22Rv1 (cell line): ENCODE results near the gene URAD.

ENCODE experiments used
- H3K27ac ChIP-seq: fragments of 450-650 bp; 2 replicates; pipeline ENCODE4 v1.5.1; 2017
- ZFX ChIP-seq: fragments of 450-650 bp; IDR thresholded peaks from 2 replicates; pipeline ENCODE4 v1.6.1; 2017; ENCODE audit warnings: antibody characterized with exemption, borderline replicate concordance
- TF ChIP-seq, protein P1 (sequence below): fragments of 450-650 bp; IDR thresholded peaks from 2 replicates; pipeline ENCODE4 v1.5.1; 2017; ENCODE audit warnings: mild to moderate bottlenecking

URAD gene

GRCh38 chr13:27953676-27954405 lies 34.7 kb downstream of the URAD start:
- H3K27ac ChIP-seq, result no peak overlapping the region

DNA sequence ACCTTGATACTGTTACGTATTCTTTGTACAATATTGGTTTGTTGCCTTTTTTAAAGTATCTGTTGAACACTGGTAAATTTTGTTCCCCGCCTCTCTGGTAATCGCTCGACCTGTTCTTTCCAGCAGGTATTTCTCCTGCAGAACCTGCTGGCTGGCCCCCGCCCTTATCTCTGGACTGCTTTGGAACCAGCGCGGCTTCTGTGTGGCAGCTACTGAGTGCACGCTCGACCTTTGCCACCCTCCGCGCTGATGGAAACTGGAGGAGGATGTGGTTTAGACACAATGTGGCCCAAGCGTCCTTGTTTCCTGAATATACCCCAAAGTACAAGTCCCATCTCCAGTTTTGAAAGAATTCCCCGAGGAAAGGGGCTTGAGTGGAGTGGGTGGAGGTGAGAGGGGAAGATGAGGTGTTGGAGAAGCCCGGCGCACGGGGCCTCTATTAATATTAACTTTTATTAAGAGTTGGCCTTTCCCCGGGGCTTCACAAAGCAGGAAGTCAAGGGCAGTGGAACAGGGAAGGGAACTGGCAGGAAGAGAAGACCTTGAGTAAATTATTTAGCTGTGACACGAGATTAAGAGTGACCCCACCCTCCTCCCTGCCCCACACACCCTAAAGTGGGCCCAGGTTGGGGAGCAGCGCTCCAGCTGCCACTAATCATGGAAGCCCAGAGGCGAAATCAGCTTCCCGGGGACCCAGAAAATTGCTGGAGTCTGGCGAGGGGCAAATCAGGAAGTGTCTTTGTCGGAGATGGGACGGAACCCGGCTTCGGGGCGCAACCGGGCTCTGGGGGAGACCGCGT lies 35.4 kb downstream of the URAD start:
- H3K27ac ChIP-seq, result no peak overlapping the region
- TF ChIP-seq, protein P1, sequence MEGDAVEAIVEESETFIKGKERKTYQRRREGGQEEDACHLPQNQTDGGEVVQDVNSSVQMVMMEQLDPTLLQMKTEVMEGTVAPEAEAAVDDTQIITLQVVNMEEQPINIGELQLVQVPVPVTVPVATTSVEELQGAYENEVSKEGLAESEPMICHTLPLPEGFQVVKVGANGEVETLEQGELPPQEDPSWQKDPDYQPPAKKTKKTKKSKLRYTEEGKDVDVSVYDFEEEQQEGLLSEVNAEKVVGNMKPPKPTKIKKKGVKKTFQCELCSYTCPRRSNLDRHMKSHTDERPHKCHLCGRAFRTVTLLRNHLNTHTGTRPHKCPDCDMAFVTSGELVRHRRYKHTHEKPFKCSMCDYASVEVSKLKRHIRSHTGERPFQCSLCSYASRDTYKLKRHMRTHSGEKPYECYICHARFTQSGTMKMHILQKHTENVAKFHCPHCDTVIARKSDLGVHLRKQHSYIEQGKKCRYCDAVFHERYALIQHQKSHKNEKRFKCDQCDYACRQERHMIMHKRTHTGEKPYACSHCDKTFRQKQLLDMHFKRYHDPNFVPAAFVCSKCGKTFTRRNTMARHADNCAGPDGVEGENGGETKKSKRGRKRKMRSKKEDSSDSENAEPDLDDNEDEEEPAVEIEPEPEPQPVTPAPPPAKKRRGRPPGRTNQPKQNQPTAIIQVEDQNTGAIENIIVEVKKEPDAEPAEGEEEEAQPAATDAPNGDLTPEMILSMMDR, result no peak
- TF ChIP-seq ZFX, result no peak

More at GRCh38 chr13:27953676-27954405, 34.7 kb downstream of the URAD start:
- TF ChIP-seq, protein P1, result peak; percentile 97
- TF ChIP-seq ZFX, result no peak

- TF ChIP-seq, protein P1, result no peak
- no peak for TF ChIP-seq ZFX
- H3K27ac ChIP-seq, result no peak overlapping the region
Measured at GRCh38 chr13:27942972-27943371, 45.5 kb downstream of the URAD start.

DNA sequence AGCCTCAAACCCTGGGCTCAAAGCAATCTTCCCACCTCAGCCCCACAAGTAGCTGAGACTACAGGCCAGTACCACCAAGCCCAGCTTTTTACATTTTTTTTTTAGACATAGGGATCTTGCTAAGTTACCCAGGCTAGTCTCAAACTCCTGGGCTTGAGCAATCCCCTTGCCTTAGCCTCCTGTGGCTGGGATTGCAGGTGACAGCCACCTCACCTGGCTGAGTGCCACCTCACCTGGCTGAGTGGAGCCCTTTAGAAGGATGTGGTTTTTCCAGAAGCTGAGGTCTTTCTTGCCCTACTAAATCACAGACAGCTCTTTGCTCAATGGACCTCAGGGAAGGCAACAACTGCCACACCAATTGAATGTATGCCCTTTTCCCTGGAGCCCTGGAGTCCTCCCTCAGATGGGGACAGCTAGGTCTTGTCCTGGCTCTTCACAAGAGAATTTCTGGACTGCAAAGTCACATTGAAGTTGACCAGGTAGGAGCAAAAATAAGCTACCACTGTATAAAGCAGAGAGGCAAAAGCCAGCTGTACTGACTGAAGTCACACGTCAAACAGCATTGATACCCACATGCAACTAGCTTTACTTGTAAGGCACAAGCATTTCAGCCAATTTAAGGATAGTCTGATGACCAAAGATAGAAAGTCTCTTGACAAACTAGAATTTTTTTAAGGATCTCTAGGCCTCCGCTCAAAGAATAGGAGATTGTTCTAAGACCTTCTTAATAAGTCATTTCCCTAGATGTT lies 54.7 kb downstream of the URAD start:
- H3K27ac ChIP-seq, result no peak overlapping the region
- no peak for TF ChIP-seq ZFX
- TF ChIP-seq, protein P1, result no peak

- TF ChIP-seq ZFX, result no peak
- TF ChIP-seq, protein P1, result no peak
- H3K27ac ChIP-seq, result no peak overlapping the region
Measured at GRCh38 chr13:27933118-27933517, 55.4 kb downstream of the URAD start.

DNA sequence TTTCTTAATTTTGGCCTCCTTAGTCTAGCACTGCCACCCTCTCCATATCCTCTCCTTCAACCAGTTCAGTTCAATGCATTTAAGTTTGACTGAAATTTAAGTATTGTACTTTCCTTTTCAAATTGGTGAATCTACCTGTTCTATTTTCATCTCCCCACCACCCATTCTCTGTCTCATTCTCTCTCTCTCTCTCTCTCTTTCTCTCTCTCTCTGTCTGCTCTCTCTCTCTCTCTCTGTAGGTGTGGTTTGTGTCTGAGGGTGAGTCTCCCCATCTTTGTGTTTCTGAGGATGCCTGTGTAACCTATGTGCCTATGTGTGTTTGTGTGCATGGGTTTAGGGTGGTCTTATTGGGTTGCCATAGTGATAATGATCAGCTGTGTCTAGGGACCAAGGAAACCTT lies 58.6 kb downstream of the URAD start:
- TF ChIP-seq ZFX, result no peak
- TF ChIP-seq, protein P1, result no peak
- H3K27ac ChIP-seq, result no peak overlapping the region
